ENCODE results near the gene AQP12A. TPM values are rescaled to one million over a fixed set of nuclear protein-coding genes. Genes with fewer than 3 reads are reported as not detected.
A peak's percentile ranks its signal among the peaks of the same experiment; 100 is the strongest.
"Not testable (repeated sequence)": the region's sequence is repeated elsewhere in the genome, so short reads cannot be mapped to it uniquely, and the experiment has no call there.

The AQP12A gene
- total RNA-seq, 1 donor from 2014 or later = not detected

- Mint-ChIP-seq H3K27ac (no peak overlapping the region), H3K4me1 (peaks cover 8% of the 10 kb centered on the region), H3K27me3 (peaks cover 26% of the 10 kb centered on the region), H3K36me3 (ENCODE audit: low read depth) (no peaks in the 10 kb centered on the region), H3K9me3 (no peaks in the 10 kb centered on the region), H3K4me3 (no peak overlapping the region)
- no peak for DNase-seq
- intact Hi-C loops (cut with micrococcal nuclease) = no loop called here
Measured at GRCh38 chr2:240648155-240648649, 43.5 kb upstream of the AQP12A start.

- no peak overlapping the region for H3K4me3 Mint-ChIP-seq
- intact Hi-C loops (cut with micrococcal nuclease) = no loop called here
- H3K4me1 Mint-ChIP-seq = peaks cover 8% of the 10 kb centered on the region
- no peak overlapping the region for H3K27ac Mint-ChIP-seq
- H3K9me3 Mint-ChIP-seq = no peaks in the 10 kb centered on the region
- no peaks in the 10 kb centered on the region for H3K36me3 Mint-ChIP-seq (ENCODE audit: low read depth)
- peaks cover 30% of the 10 kb centered on the region for H3K27me3 Mint-ChIP-seq
- DNase-seq = no peak
Measured at GRCh38 chr2:240648650-240649275, 42.9 kb upstream of the AQP12A start.

- peaks cover 32% of the 10 kb centered on the region for H3K27me3 Mint-ChIP-seq
- peaks cover 8% of the 10 kb centered on the region for H3K4me1 Mint-ChIP-seq
- no peaks in the 10 kb centered on the region for H3K36me3 Mint-ChIP-seq (ENCODE audit: low read depth)
- intact Hi-C loops (cut with micrococcal nuclease) = no loop called here
- no peak overlapping the region for H3K4me3 Mint-ChIP-seq
- no peak overlapping the region for H3K27ac Mint-ChIP-seq
- no peak for DNase-seq
- H3K9me3 Mint-ChIP-seq = no peaks in the 10 kb centered on the region
Measured at GRCh38 chr2:240649331-240649730, 42.3 kb upstream of the AQP12A start.

- H3K4me3 Mint-ChIP-seq = no peak overlapping the region
- intact Hi-C loops (cut with micrococcal nuclease) = no loop called here
- H3K36me3 Mint-ChIP-seq (ENCODE audit: low read depth) = no peaks in the 10 kb centered on the region
- H3K9me3 Mint-ChIP-seq = no peaks in the 10 kb centered on the region
- no peak overlapping the region for H3K27ac Mint-ChIP-seq
- H3K27me3 Mint-ChIP-seq = peaks cover 43% of the 10 kb centered on the region
- no peak for DNase-seq
- H3K4me1 Mint-ChIP-seq = peaks cover 14% of the 10 kb centered on the region
Measured at GRCh38 chr2:240650254-240650965, 41.3 kb upstream of the AQP12A start.

GRCh38 chr2:240651185-240651584 lies 40.5 kb upstream of the AQP12A start:
- H3K27ac Mint-ChIP-seq = no peak overlapping the region
- no peak for DNase-seq
- no peaks in the 10 kb centered on the region for H3K9me3 Mint-ChIP-seq
- intact Hi-C loops (cut with micrococcal nuclease) = no loop called here
- H3K36me3 Mint-ChIP-seq (ENCODE audit: low read depth) = no peaks in the 10 kb centered on the region
- no peak overlapping the region for H3K4me3 Mint-ChIP-seq
- peaks cover 45% of the 10 kb centered on the region for H3K27me3 Mint-ChIP-seq
- peaks cover 12% of the 10 kb centered on the region for H3K4me1 Mint-ChIP-seq

GRCh38 chr2:240655931-240656886 lies 35.5 kb upstream of the AQP12A start:
- peaks cover 60% of the 10 kb centered on the region for H3K27me3 Mint-ChIP-seq
- peaks cover 11% of the 10 kb centered on the region for H3K4me1 Mint-ChIP-seq
- peak; percentile 65 for DNase-seq
- no peaks in the 10 kb centered on the region for H3K9me3 Mint-ChIP-seq
- no peak overlapping the region for H3K4me3 Mint-ChIP-seq
- intact Hi-C loops (cut with micrococcal nuclease) = no loop called here
- H3K36me3 Mint-ChIP-seq (ENCODE audit: low read depth) = no peaks in the 10 kb centered on the region
- H3K27ac Mint-ChIP-seq = no peak overlapping the region

- peaks cover 61% of the 10 kb centered on the region for H3K27me3 Mint-ChIP-seq
- intact Hi-C loops (cut with micrococcal nuclease); H3K9me3 Mint-ChIP-seq; H3K4me1 Mint-ChIP-seq; H3K27ac Mint-ChIP-seq; DNase-seq; H3K36me3 Mint-ChIP-seq (ENCODE audit: low read depth); H3K4me3 Mint-ChIP-seq: not testable (repeated sequence)
Measured at GRCh38 chr2:240659883-240660282, 31.8 kb upstream of the AQP12A start.

GRCh38 chr2:240662681-240663080 lies 29.0 kb upstream of the AQP12A start:
- Mint-ChIP-seq H3K4me3 (no peak overlapping the region), H3K27ac (no peak overlapping the region), H3K4me1 (no peaks in the 10 kb centered on the region), H3K9me3 (peaks cover 8% of the 10 kb centered on the region), H3K36me3 (ENCODE audit: low read depth) (peaks cover 3% of the 10 kb centered on the region), H3K27me3 (peaks cover 65% of the 10 kb centered on the region)
- intact Hi-C loops (cut with micrococcal nuclease) = no loop called here
- DNase-seq = no peak

- Mint-ChIP-seq H3K4me1 (no peaks in the 10 kb centered on the region), H3K9me3 (peaks cover 8% of the 10 kb centered on the region), H3K27me3 (peaks cover 65% of the 10 kb centered on the region), H3K4me3 (no peak overlapping the region), H3K27ac (no peak overlapping the region), H3K36me3 (ENCODE audit: low read depth) (peaks cover 3% of the 10 kb centered on the region)
- intact Hi-C loops (cut with micrococcal nuclease) = no loop called here
- no peak for DNase-seq
Measured at GRCh38 chr2:240663546-240664190, 28.0 kb upstream of the AQP12A start.

GRCh38 chr2:240664622-240665021 lies 27.0 kb upstream of the AQP12A start:
- H3K4me3 Mint-ChIP-seq = no peak overlapping the region
- no peaks in the 10 kb centered on the region for H3K4me1 Mint-ChIP-seq
- no peak overlapping the region for H3K27ac Mint-ChIP-seq
- H3K9me3 Mint-ChIP-seq = peaks cover 8% of the 10 kb centered on the region
- intact Hi-C loops (cut with micrococcal nuclease) = no loop called here
- H3K36me3 Mint-ChIP-seq (ENCODE audit: low read depth) = peaks cover 3% of the 10 kb centered on the region
- H3K27me3 Mint-ChIP-seq = peaks cover 58% of the 10 kb centered on the region
- no peak for DNase-seq

GRCh38 chr2:240670402-240670801 lies 21.3 kb upstream of the AQP12A start:
- H3K27ac Mint-ChIP-seq = no peak overlapping the region

GRCh38 chr2:240670950-240671349 lies 20.7 kb upstream of the AQP12A start:
- no peaks in the 10 kb centered on the region for H3K4me1 Mint-ChIP-seq
- intact Hi-C loops (cut with micrococcal nuclease) = no loop called here
- no peaks in the 10 kb centered on the region for H3K9me3 Mint-ChIP-seq
- no peaks in the 10 kb centered on the region for H3K36me3 Mint-ChIP-seq (ENCODE audit: low read depth)
- no peak overlapping the region for H3K4me3 Mint-ChIP-seq
- peaks cover 51% of the 10 kb centered on the region for H3K27me3 Mint-ChIP-seq
- H3K27ac Mint-ChIP-seq = no peak overlapping the region
- no peak for DNase-seq

More at GRCh38 chr2:240670402-240670801, 21.3 kb upstream of the AQP12A start:
- no peaks in the 10 kb centered on the region for H3K4me1 Mint-ChIP-seq
- no peak overlapping the region for H3K4me3 Mint-ChIP-seq
- no peaks in the 10 kb centered on the region for H3K9me3 Mint-ChIP-seq
- intact Hi-C loops (cut with micrococcal nuclease) = no loop called here
- DNase-seq = no peak
- H3K36me3 Mint-ChIP-seq (ENCODE audit: low read depth) = no peaks in the 10 kb centered on the region
- peaks cover 55% of the 10 kb centered on the region for H3K27me3 Mint-ChIP-seq

GRCh38 chr2:240672076-240672700 lies 19.5 kb upstream of the AQP12A start:
- no peak overlapping the region for H3K27ac Mint-ChIP-seq
- no peak for DNase-seq
- no peaks in the 10 kb centered on the region for H3K4me1 Mint-ChIP-seq
- intact Hi-C loops (cut with micrococcal nuclease) = no loop called here
- no peaks in the 10 kb centered on the region for H3K9me3 Mint-ChIP-seq
- H3K36me3 Mint-ChIP-seq (ENCODE audit: low read depth) = no peaks in the 10 kb centered on the region
- peaks cover 41% of the 10 kb centered on the region for H3K27me3 Mint-ChIP-seq
- H3K4me3 Mint-ChIP-seq = no peak overlapping the region

All from activated CD4-positive, alpha-beta T cell treated with anti-CD3 and anti-CD28 coated beads, Interleukin-2, amount 10 ng/mL, durations not matched to agents 24 days and 14 days (primary cell).